ENCODE data around the gene SPACA6. TPM values are rescaled to one million over a fixed set of nuclear protein-coding genes. Genes with fewer than 3 reads are reported as not detected.

The SPACA6 gene
- total RNA-seq, 1 donor from 2014 or later = 28.9 TPM

GRCh38 chr19:51652266-51652665 is 40.9 kb upstream of the SPACA6 start:
- Mint-ChIP-seq H3K4me3 (ENCODE audit: low read depth) (no peak overlapping the region), H3K4me1 (ENCODE audit: low read depth) (no peaks in the 10 kb centered on the region), H3K9me3 (ENCODE audit: low read depth) (no peaks in the 10 kb centered on the region), H3K27ac (no peak overlapping the region), H3K27me3 (peaks cover 36% of the 10 kb centered on the region), H3K36me3 (ENCODE audit: insufficient read depth) (no peaks in the 10 kb centered on the region)
- DNase-seq (ENCODE audit: low spot score, unreplicated experiment) = no peak
- no peak for TF ChIP-seq CTCF (IDR thresholded peaks at IDR 0.05; ENCODE audit: unreplicated experiment)

DNA sequence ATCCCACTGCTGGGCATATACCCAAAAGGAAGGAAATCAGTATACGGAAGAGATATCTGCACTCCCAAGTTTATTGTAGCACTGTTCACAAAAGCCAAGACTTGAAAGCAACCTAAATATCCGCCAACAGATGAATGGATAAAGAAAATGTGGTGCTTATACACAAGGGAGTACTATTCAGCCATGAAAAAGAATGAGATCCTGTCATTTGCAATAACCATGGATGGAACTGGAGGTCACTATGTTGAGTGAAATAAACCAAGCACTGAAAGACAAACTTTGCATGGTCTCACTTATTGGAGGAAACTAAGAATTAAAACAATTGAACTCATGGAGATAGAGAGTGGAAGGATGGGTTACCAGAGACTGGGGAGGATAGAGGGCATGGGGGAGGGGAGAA is 40.0 kb upstream of the SPACA6 start:
- DNase-seq (ENCODE audit: low spot score, unreplicated experiment) = no peak
- H3K4me3 Mint-ChIP-seq (ENCODE audit: low read depth) = no peak overlapping the region
- no peaks in the 10 kb centered on the region for H3K9me3 Mint-ChIP-seq (ENCODE audit: low read depth)
- no peaks in the 10 kb centered on the region for H3K36me3 Mint-ChIP-seq (ENCODE audit: insufficient read depth)
- H3K4me1 Mint-ChIP-seq (ENCODE audit: low read depth) = no peaks in the 10 kb centered on the region
- TF ChIP-seq CTCF (IDR thresholded peaks at IDR 0.05; ENCODE audit: unreplicated experiment) = no peak
- peaks cover 44% of the 10 kb centered on the region for H3K27me3 Mint-ChIP-seq
- H3K27ac Mint-ChIP-seq = no peak overlapping the region

GRCh38 chr19:51654783-51655182 is 38.3 kb upstream of the SPACA6 start:
- Mint-ChIP-seq H3K27ac (no peak overlapping the region), H3K4me3 (ENCODE audit: low read depth) (no peak overlapping the region), H3K36me3 (ENCODE audit: insufficient read depth) (no peaks in the 10 kb centered on the region), H3K4me1 (ENCODE audit: low read depth) (no peaks in the 10 kb centered on the region), H3K9me3 (ENCODE audit: low read depth) (no peaks in the 10 kb centered on the region), H3K27me3 (peaks cover 48% of the 10 kb centered on the region)
- no peak for DNase-seq (ENCODE audit: low spot score, unreplicated experiment)
- TF ChIP-seq CTCF (IDR thresholded peaks at IDR 0.05; ENCODE audit: unreplicated experiment) = no peak

DNA sequence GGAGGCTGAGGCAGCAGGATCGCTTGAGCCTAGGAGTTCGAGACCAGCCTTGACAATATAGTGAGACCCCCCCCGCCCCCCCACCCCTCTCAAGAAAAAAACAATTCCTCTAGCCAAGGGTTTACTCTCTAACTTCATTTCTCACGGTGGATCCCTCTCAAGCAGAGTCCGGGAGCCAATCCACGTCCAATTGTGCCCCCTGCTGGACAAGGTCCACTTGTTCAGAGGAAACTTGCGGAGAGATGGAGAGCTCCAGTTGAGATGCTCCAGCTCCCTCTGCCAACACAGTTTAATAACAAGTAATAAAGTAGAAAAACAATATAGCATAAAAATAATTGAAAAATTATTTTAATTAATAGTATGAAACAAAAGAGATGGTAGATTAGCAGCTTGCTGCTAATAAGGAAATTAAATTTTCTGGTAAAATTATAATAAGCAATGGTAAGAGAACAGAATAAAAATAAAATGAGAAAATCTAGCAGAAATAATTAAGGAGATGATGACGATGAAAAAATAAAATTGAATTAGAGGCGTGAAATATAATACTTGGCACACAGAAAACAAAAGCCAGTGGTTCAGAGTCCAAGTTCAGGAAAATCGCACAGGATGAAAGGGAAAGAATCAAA is 32.0 kb upstream of the SPACA6 start:
- no peaks in the 10 kb centered on the region for H3K4me1 Mint-ChIP-seq (ENCODE audit: low read depth)
- no peak overlapping the region for H3K27ac Mint-ChIP-seq
- DNase-seq (ENCODE audit: low spot score, unreplicated experiment) = peak; percentile 69
- no peaks in the 10 kb centered on the region for H3K9me3 Mint-ChIP-seq (ENCODE audit: low read depth)
- H3K36me3 Mint-ChIP-seq (ENCODE audit: insufficient read depth) = no peaks in the 10 kb centered on the region
- peak; percentile 74 for TF ChIP-seq CTCF (IDR thresholded peaks at IDR 0.05; ENCODE audit: unreplicated experiment)
- H3K27me3 Mint-ChIP-seq = peaks cover 63% of the 10 kb centered on the region
- no peak overlapping the region for H3K4me3 Mint-ChIP-seq (ENCODE audit: low read depth)

- Mint-ChIP-seq H3K27ac (no peak overlapping the region), H3K9me3 (ENCODE audit: low read depth) (no peaks in the 10 kb centered on the region), H3K36me3 (ENCODE audit: insufficient read depth) (no peaks in the 10 kb centered on the region), H3K4me3 (ENCODE audit: low read depth) (no peak overlapping the region), H3K4me1 (ENCODE audit: low read depth) (no peaks in the 10 kb centered on the region), H3K27me3 (peaks cover 56% of the 10 kb centered on the region)
- DNase-seq (ENCODE audit: low spot score, unreplicated experiment) = no peak
- TF ChIP-seq CTCF (IDR thresholded peaks at IDR 0.05; ENCODE audit: unreplicated experiment) = no peak
Measured at GRCh38 chr19:51663650-51664049, 29.5 kb upstream of the SPACA6 start.

Measured in progenitor cell of endocrine pancreas (in vitro differentiated cells).